Cardiac ventricle fibroblast (primary cell): ENCODE data around the gene C11orf54. TPM values are rescaled to one million over a fixed set of nuclear protein-coding genes. Genes with fewer than 3 reads are reported as not detected.

Source experiments
- total RNA-seq: library from RNA; depleted of rRNA; stranded (reverse); fragments of >200 nt; gene quantifications from 2 replicates; pipeline ENCODE4 v1.2.3, GENCODE V29; 2015

C11orf54 gene
- total RNA-seq, result 15.9 and 28.8 TPM in 2 replicates

GRCh38 chr11:93741094-93741881 lies at the start of gene C11orf54, which contains the start of gene TAF1D:
TSS of gene C11orf54 (plus strand) at chr11:93741672. CDS start at chr11:93747394, 5,722 bp downstream.
TSS of gene TAF1D (minus strand) at chr11:93741495. CDS start at chr11:93739304, 2,191 bp downstream.

GRCh38 chr11:93784145-93784934 lies 42.9 kb downstream of the C11orf54 start, which contains the start of gene MED17:
TSS of gene MED17 (plus strand) at chr11:93784282. CDS start at chr11:93784514, 232 bp downstream.

Other genes with a start within 250 kb of the C11orf54 start
- 4.9 and 10.8 TPM in 2 replicates for gene SMCO4, start 198.3 kb upstream of the C11orf54 start, total RNA-seq
- gene CEP295, start 80.0 kb upstream of the C11orf54 start, total RNA-seq, result 6.5 and 6.7 TPM in 2 replicates
- 61.0 and 63.8 TPM in 2 replicates for gene TAF1D, start 177 bp upstream of the C11orf54 start, total RNA-seq
- gene MED17, start 42.6 kb downstream of the C11orf54 start, total RNA-seq, result 19.7 and 21.3 TPM in 2 replicates
- gene VSTM5, start 108.9 kb downstream of the C11orf54 start, total RNA-seq, result not detected in 2 replicates